ENCODE results near the gene ANKH. TPM values are rescaled to one million over a fixed set of nuclear protein-coding genes. Genes with fewer than 3 reads are reported as not detected.

The ANKH gene
- total RNA-seq, 6 donors from 2014 or later = 17.2 to 66.7 (median 24.5) TPM

GRCh38 chr5:14767053-14767452 lies 104.5 kb downstream of the ANKH start:
- Histone ChIP-seq H3K4me3 (no peak overlapping the region), H3K9me3 (no peaks in the 10 kb centered on the region), H3K27ac (no peak overlapping the region), H3K4me1 (no peaks in the 10 kb centered on the region), H3K27me3 (no peaks in the 10 kb centered on the region), H3K36me3 (no peaks in the 10 kb centered on the region)
- WGBS, 2 donors = 84 to 92% methylated on average over 5 of the region's 5 CpGs
- no peak for TF ChIP-seq POLR2A (IDR thresholded peaks at IDR 0.05)
- no peak for TF ChIP-seq CTCF (IDR thresholded peaks at IDR 0.05)
- TF ChIP-seq POLR2AphosphoS5 (IDR thresholded peaks at IDR 0.05) = no peak
- no peak for TF ChIP-seq EP300 (IDR thresholded peaks at IDR 0.05)
- DNase-seq (no peak), ATAC-seq (ENCODE audit: low FRiP score in 2 of 2) (no peak)

GRCh38 chr5:14766584-14766983 lies 105.0 kb downstream of the ANKH start:
- WGBS, 2 donors = 50 to 75% methylated on average over 1 of the region's 1 CpG
- DNase-seq (no peak), ATAC-seq (ENCODE audit: low FRiP score in 2 of 2) (no peak)
- Histone ChIP-seq H3K4me3 (no peak overlapping the region), H3K27me3 (no peaks in the 10 kb centered on the region), H3K36me3 (no peaks in the 10 kb centered on the region), H3K4me1 (no peaks in the 10 kb centered on the region), H3K9me3 (no peaks in the 10 kb centered on the region), H3K27ac (no peak overlapping the region)
- TF ChIP-seq POLR2AphosphoS5 (IDR thresholded peaks at IDR 0.05) (no peak), EP300 (IDR thresholded peaks at IDR 0.05) (no peak), POLR2A (IDR thresholded peaks at IDR 0.05) (no peak), CTCF (IDR thresholded peaks at IDR 0.05) (no peak)

- ATAC-seq (ENCODE audit: low FRiP score in 2 of 2) (no peak), DNase-seq (no peak)
- no peaks in the 10 kb centered on the region for H3K9me3 ChIP-seq
- no peak overlapping the region for H3K27ac ChIP-seq
- H3K4me1 ChIP-seq = no peaks in the 10 kb centered on the region
- no peak overlapping the region for H3K4me3 ChIP-seq
- 72 to 85% methylated on average over 3 of the region's 3 CpGs for WGBS, 2 donors
- TF ChIP-seq POLR2AphosphoS5 (IDR thresholded peaks at IDR 0.05) (no peak), POLR2A (IDR thresholded peaks at IDR 0.05) (no peak), EP300 (IDR thresholded peaks at IDR 0.05) (no peak), CTCF (IDR thresholded peaks at IDR 0.05) (no peak)
- H3K36me3 ChIP-seq = no peaks in the 10 kb centered on the region
- no peaks in the 10 kb centered on the region for H3K27me3 ChIP-seq
These were observed 106.0 kb downstream of the ANKH start for GRCh38 chr5:14765587-14765986.

- no peak overlapping the region for H3K4me3 ChIP-seq
- DNase-seq = no peak
- no peaks in the 10 kb centered on the region for H3K4me1 ChIP-seq
- H3K36me3 ChIP-seq = no peaks in the 10 kb centered on the region
- no peaks in the 10 kb centered on the region for H3K9me3 ChIP-seq
- WGBS, 2 donors = 96 to 98% methylated on average over 4 of the region's 4 CpGs
- no peaks in the 10 kb centered on the region for H3K27me3 ChIP-seq
- TF ChIP-seq POLR2AphosphoS5 (IDR thresholded peaks at IDR 0.05) = no peak
- no peak for TF ChIP-seq POLR2A (IDR thresholded peaks at IDR 0.05)
- TF ChIP-seq CTCF (IDR thresholded peaks at IDR 0.05) = no peak
- no peak for TF ChIP-seq EP300 (IDR thresholded peaks at IDR 0.05)
- ATAC-seq (ENCODE audit: low FRiP score in 2 of 2) = no peak
- H3K27ac ChIP-seq = no peak overlapping the region
These were observed 108.9 kb downstream of the ANKH start for GRCh38 chr5:14762549-14763216.

- H3K36me3 ChIP-seq = no peaks in the 10 kb centered on the region
- WGBS, 2 donors = 93 to 100% methylated on average over 3 to 4 of the region's 4 CpGs
- H3K4me3 ChIP-seq = no peak overlapping the region
- no peaks in the 10 kb centered on the region for H3K9me3 ChIP-seq
- H3K4me1 ChIP-seq = no peaks in the 10 kb centered on the region
- no peak overlapping the region for H3K27ac ChIP-seq
- TF ChIP-seq POLR2AphosphoS5 (IDR thresholded peaks at IDR 0.05) (no peak), POLR2A (IDR thresholded peaks at IDR 0.05) (no peak), EP300 (IDR thresholded peaks at IDR 0.05) (no peak), CTCF (IDR thresholded peaks at IDR 0.05) (no peak)
- no peaks in the 10 kb centered on the region for H3K27me3 ChIP-seq
- no peak for DNase-seq
- ATAC-seq (ENCODE audit: low FRiP score in 2 of 2) = no peak
These were observed 111.0 kb downstream of the ANKH start for GRCh38 chr5:14760548-14761002.
